CD4-positive, alpha-beta T cell treated with Interleukin-6 for 4 hours (primary cell): ENCODE data around the gene UNKL.
A peak's percentile ranks its signal among the peaks of the same experiment; 100 is the strongest.
"Not testable (repeated sequence)": the region's sequence is repeated elsewhere in the genome, so short reads cannot be mapped to it uniquely, and the experiment has no call there.

Experiments
- DNase-seq: peaks from one replicate; pipeline ENCODE4 v3.0.0-alpha.2; 2020; ENCODE audit warnings: mixed read lengths

Gene UNKL

DNA sequence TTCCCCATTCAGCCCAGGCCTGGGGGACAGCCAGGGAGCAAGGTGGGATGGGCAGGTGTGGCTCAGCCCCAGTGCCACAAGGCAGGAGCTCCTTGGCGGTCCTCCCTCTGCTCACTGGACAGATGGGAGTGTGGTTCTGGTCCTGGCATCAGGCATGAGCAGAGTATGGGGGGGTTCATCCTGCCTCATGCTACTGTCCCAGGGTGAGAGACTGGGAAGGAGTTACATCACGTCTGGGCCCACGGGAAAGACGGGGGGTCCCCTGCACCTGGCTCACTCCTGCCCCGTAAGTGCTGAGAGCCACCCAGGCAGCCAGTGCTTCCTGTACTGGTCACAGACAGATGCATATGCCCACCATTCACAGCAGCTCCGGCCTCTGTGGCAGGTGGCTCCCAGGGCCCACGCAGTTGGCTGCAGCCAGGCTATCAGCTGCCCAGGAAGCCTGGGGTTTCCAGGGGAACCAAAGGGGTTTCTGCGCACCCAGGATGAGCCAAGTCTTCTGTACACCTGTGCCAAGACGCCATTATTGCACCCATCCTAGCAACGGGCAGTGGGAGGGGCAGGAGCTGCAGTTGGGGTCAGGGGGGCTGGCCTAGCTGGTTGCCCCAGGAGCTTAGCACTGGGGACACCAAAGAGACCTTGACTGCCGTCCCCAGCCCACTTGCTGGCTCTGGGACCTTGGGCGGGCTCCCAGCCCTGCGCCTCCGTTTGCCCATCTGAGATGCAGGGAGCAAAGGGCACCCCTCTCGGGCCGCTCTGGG is 79.1 kb downstream of the UNKL start:
- DNase-seq = no peak

DNA sequence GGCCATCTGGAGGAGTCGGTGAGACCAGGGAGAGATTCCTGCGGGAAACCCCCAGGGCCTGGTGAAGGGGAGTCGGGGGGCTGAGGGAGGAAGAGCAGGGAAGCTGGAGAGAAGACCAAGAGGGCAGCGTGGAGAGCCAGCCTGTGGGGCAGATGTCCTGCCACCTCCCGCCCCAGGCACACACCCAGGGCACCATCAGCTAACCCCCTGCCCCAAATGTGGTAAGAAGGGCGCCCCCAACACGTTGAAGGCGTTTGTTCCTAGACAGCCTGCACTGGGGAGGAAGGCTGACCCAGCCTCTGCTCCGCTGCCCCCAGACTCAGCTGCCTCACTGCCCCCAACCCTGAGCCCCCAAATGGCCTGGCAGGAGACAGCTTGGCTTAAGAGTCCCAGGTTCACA is 79.8 kb downstream of the UNKL start:
- no peak for DNase-seq

DNA sequence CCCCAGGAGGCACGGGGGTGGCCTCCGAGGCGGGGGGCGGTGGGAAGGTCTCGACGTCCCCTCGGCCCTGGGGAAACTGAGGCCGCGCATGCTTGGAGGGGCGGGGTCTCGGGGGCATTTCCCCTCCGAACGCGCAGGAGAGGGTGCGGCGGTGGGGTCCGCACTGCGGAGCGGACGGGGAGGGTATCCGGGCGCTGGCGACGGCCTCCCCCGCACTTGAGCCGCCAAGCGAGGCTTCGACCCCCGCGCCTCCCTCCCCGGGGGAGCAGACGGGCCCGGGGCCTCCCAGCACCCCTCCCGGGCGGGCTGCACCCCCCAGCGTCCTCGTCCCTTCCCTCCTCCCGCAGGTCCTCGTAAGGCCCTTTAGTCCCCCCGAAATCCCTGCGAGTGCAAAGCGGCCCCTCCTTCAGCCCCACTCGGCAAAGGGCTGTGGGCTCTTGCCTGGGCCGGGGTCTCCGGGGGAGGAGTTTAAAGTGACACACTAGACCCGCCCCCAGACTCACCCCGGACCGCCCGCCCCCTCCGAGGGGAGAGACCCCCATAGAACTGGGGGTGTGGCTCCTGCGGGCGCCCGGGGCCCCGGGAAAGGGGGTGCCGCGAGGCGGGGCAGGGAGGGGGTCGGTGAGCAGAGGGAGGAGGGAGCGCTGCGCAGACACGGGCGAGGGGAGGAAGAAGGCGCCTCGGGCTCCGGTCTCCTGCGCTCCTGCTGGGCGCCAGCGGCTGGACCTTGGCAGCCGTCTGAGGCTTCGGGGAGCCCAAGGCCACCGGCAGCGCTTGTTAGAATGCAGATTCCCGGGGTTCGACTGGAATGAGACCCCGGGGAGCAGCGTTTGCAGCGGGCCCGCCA is 80.4 kb downstream of the UNKL start:
- no peak for DNase-seq

DNA sequence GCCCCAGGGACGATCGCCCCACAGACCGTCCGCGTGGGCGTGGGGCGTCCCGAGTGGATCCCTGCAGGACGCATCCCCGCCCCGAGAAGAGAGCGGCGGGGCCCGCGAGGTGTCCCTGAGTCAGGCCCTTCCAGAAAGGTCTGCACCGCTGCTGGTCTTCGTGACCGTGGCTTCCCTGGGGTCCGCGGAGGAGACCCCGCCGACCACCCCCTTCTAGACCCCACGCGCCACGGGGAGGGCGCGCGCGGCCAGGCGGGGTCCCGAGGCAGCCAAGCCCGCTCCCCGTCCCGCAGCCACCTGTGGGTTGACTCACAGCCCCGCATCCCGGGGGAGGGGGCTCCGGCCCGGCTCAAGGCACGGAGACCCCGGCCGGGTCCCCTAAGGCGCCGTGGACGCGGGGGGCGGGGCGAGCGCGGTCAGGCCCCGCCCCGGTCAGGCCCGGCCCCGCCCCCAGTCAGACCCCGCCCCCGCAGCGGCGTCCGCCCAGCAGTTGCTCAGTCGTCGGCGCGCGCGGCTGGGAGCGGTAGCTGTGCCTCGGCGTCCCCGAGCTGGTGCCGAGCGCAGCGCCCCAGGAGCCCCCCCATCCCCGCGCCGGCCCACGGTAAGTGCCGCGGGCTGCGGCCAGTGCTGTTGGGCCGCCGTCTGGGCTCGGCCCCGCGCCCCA is 81.2 kb downstream of the UNKL start, which contains the start of gene BAIAP3:
Gene BAIAP3 (plus strand): TSS at position 497 of the 664 bp plus-strand sequence. CDS start 4,905 bp downstream, outside the sequence.
- peak; percentile 45 for DNase-seq

DNA sequence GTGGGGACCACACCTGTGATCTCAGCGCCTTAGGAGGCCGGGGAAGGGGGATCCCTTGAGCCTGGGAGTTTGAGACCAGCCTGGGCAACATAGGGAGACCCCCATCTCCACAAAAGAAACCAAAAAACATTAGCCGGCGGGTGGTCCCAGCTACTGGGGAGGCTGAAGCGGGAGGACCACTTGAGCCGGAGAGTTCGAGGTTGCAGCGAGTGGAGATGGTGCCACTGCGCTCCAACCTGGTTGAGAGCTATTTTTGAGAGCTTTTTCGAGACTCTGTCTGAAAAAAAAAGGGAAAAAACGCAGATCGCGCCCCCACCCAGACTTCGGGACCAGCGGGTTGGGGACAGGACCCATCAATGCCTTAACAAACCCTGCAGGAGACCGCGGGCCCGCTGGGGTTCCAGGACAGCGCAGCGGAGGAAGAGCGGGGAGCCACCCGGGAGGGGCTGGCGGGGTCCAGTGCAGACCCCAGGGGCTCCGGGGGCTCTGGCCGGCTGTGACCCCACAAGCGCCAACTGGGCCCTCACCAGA is 81.8 kb downstream of the UNKL start:
- no peak for DNase-seq

DNA sequence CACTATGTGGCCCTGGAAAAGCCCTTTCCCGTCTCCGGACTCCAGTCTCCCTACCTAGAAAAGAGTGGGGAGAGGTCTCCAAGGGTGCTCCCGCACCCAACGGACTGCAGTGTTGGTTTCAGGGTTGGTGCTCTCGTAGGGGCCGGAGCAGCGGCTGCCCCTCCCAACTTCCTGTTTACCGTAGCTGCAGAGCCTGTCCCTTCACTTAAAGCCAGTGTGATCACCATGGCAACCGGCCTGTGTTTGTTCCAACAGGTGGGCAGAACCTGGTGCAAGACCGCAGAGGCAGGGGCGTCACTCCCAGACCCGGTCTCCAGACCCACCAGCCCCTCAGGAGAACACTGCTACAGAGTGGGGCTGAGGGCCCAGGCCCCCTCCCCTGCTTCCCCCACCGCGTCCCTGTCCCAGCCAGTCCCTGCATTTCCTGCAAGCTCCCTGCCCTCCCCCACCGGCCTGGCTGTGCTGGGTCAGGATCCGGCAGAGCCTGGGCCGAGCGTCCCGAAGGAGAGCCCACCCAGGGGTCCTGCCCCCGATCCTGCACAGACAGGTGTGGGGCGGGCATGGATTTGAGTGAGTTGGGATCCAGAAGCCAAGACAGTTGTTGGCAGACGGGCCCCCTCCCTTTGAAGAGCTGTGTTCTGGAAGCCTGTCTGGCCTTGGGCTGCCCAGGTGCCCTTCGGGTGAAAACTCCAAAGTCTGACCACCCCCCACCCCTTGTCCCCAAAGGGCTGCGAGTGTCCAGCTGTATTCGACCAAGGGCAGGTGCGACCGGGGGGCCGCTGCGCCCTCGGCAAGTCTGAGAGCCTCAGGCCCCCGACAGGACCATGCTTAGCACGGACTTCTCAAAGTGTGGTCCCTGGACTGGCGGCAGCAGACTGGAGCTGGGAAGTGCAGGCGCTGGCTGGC is 82.5 kb downstream of the UNKL start:
- DNase-seq = peak; percentile 42

DNA sequence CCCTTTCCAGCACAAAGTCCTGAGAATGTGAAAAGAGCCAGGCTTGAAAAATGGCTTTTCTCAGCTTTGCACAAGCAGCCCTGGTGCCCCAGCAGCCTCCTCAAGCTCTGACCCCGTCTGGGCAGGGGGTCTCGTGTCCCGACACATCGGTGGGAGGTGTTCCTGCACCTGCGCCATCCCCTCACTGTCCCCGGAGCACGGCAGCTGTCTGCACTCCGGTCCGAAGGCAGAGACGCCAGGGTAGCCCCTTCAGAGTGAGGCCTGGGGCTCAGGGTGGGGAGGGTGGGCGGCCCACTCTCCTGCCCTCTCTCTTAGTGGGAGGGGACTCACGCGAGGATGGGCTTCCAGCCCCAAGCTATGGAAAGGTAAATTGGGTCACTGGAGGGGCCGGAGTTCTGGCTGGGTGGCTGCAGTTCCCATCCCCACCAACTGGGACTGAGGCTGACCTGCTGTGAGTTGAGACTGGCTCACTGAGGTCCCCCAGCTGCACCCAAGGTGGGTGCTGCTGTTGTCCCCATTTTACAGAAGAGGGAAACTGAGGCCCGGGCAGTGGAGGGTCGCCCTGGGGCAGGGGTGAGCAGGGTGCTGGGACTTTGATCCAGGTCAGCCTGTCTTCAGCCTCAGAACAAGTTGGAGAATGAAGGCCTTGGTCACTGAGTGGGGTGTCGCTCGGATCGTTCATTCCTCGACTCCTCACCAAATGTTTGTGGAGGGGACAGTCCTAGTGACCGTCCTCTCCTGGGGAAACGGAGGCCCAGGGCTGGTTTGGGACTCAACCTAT is 83.4 kb downstream of the UNKL start:
- no peak for DNase-seq

DNA sequence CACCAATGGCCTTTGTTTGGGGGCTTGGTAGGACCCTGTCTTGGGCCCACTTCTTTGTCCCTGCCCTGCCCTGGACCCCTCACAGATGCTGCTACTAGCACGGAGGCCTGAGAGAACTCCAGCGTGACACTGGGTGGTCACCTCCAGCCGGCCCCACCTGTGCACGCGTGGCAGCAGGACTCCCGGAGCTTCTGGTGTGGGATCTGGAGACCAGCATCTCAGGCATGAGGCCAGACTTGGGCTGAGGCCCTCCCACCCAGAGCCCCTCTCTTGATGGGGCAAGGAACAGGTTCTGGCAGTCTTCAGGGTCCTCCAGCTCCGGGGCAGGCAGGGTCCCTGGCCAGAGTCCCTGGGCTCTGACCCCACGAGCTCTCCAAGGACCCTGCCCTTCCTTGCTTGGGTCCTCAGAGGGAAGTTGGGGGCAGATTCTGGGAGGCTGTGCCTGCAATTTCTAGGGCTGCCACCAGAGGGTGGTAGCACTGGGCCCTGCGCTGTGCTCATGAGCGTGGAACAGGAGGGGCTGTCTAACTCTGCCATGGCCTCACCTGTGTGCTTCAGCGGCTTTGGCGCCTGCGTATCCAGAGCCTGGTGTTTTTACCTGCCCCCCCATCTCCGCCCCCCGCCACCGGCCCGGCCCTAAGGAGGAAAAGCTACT is 84.1 kb downstream of the UNKL start:
- no peak for DNase-seq

DNA sequence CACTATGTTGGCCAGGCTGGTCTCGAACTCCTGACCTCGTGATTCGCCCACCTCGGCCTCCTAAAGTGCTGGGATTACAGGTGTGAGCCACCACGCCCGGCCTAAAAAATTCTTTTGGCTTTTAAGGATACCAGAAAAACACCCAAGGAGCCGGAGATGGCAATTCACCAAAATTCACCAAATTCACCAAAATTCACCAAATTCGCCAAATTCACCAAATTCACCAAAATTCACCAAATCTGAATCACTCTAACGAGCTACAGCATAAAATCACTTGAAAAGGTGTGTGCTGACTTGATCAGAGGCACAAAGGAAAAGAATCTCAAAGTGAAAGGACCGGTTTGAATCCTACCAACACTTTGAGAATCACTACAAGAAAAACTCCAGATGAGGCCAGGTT is 85.5 kb downstream of the UNKL start:
- not testable (repeated sequence) for DNase-seq

DNA sequence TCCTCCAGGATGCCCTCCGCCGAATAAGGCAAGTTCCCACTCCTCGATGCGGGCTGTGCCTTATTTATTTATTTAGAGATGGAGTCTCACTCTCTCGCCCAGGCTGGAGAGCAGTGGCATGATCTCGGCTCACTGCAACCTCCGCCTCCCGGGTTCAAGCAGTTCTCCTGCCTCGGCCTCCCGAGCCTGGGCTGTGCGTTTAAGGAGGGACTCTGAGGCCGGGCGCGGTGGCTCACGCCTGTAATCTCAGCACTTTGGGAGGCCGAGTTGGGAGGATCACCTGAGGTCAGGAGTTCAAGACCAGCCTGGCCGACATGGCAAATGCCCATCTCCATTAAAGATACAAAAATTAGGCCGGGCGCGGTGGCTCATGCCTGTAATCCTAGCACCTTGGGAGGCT is 86.4 kb downstream of the UNKL start:
- not testable (repeated sequence) for DNase-seq

DNA sequence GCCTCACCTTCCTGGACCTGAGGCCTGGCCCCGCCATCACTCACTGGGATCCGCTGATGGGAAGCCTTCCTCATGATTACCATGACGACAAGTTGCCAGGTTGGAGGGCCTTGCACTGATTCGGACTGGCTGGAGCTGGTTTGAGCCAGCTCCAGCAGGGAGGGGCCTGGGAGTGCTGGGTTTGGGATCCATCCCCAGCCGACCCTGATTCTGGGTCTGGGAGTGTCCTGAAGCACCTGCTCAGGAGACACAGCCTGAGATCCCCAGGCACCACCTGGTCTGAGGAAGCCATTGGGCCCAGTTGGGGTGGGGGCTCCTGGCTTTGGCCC is 86.9 kb downstream of the UNKL start:
- no peak for DNase-seq

DNA sequence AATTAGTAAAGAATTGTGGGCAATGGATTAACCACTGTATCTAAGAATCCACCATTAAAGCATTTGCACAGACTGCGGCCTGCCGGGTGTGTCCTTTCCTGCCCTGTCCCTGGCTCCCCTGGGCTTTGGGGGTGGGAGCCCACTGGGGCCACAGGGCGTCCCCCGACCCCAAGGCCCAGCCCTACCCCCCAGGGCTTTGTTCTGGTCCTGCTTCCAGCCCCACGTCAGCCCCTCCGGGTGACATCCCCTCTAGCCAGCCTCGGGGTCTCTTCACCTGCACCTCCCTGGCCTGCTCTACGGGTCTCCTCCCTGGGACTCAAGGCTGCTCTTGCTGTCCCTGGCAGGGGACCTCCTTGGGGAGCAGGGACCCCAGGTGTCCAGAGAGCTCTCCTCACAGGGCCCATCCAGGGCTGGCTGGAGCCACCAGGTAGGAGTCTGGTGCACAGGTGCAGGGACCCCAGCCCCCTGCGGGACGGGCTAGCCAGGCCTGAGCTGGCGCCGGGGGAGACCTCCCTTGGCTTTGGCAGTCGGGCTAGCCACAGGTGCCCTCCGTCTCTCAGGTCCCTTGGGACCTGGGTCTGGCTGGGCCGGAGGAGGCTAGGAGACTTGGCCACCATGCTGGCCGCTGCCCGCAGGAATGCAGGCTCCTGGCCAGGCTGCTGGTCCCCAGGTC is 87.4 kb downstream of the UNKL start:
- no peak for DNase-seq

DNA sequence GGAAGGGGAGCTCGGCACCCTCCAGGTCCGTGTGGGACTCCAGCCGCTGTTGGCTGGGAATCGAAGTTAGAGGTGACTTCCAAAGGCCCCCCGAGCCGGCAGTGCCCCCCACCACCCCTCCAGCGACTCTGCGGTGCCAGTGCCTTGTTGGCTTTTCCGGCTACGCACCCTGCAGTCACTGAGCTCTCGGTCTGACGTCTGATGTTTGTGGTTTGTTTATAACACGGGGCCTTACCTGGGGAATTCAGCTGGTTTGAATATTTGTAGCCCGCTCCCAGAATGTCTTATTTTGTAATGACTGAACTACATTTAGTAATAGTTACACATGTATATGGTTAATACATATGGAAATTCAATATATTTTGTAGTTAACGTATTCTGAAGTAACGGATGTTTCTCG is 88.1 kb downstream of the UNKL start:
- DNase-seq = no peak

DNA sequence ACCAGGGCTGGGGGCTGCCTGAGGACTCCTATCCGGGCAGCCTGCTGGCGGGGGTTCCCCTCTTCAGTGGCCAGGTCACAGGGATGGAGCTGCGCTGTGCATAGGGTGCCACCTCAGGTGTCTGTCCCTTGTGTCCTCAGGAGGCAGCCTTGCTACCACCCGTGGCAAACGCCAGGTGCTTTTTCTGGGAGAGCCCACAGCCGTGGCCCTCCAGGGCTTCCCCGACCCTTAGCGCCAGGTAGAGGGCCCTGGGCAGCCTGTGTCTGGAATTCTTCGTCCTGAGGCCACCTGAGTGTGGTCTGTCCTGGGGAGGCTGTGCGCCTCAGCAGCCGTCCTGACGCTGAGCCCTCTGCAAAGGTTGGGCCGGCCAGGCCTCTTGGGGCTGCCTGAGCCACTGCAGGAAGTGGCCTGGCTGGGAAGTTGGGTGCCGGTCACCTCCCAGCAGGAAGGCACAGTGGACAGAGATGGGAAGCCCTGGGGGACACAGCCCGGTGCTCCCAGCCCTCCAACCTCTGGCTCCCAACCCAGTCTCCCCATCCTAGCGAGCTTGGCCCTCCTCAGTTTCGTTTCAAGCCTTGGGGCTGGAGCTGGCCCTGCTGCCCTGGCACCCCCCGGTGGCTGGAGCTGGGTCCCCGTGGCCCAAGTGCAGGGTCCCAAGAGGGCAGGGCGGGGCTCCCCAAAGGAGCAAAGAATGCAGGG is 88.7 kb downstream of the UNKL start:
- no peak for DNase-seq

DNA sequence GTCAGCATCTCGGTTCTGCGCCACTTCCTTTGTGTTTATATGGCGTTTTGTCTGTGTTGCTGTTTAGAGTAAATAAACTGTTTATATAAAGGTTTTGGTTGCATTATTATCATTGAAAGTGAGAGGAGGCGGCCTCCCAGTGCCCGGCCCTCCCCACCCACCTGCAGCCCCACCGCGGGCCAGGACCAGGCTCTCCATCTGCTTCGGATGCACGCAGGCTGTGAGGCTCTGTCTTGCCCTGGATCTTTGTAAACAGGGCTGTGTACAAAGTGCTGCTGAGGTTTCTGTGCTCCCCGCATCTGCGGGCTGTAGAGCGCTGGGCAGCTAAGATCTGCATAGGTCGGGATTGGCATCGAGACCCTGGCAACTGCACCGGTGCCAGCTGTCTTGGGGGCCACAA is 89.2 kb downstream of the UNKL start:
- no peak for DNase-seq

DNA sequence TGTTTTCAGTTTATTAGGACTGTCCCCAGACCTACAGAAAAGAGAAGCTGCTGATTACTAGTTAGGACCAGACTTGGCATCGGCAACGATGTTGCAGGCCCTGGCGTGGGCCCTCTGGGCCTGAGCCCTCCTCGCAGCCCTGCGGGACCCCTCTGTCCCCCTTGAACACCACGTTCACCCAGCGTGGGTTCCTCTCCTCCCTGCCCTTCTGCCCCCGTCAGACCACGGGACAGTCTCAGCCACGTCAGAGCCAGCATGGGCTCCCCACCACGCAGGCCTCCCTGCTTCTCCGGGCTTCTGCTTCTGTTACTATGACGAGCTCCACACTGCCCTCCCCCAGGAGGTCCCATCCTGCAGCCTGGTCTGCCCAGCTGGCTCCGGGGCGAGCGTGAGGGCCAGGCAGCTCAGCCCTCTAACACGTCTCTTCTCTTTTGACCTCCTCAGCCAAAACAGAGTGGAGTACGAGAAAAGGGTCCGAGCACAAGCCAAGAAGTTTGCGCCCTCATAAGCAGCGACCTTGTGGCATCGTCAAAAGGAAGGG is 90.1 kb downstream of the UNKL start:
- DNase-seq = no peak

DNA sequence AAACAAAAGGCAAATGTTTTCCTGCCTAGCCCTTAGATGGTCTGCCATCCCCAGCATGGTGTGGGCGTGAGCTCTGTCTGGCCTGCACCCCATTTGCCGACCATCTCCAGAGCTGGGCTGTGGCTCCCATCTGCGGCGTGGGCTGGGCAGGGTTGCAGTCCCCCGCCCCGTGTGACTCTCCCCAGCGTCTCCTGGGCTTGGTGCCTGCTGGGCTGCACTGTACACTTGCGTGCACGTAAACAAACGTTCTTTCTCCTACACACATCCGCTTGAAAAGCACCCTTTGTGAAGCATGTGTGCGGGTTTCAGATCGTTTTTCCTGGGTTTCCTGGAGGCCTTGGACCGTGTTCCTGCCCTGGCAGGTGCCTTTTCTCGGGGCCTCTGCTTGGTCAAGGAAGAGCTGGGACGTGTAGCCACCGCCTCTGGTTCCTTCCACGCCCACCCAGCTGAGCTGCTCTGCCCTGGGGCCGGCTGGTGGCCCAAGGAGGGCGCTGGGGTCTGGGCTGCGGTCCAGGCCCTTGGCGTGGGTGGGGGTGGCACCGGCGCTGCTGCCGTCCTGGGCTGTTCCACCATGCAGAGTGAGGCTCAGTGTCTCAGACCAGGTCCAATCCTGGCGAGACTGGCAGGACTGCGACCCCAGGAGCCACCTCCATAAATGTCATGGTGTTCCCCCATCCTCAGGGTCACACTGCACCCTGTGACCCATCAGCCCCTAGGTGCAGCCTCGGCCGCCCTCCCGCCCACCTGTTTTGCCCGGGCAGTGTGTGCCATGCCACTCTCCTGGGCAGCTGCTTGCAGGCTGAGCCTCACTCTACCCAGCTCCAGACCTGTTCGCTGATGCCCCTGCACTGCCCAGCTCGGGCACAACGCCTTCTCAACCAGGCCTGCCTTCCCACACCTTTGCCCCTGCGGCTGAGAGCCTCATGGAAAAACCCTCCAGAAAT is 90.9 kb downstream of the UNKL start:
- no peak for DNase-seq

DNA sequence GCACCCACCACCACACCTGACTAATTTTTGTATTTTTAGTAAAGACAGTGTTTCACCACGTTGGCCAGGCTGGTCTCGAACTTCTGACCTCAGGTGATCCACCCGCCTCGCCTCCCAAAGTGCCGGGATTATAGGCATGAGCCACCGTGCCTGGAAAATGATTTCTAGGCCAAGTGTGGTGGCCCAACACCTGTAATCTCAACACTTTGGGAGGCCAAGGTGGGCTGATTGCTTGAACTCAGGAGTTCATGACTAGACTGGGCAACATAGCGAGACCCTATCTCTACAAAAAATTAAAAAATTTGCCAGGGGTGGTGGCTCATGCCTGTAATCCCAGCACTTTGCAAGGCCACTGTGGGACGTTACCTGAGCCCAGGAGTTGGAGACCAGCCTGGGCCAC is 92.1 kb downstream of the UNKL start:
- no peak for DNase-seq
